ENCODE results near the gene UNC119B.

- TF ChIP-seq CTCF (conservative IDR thresholded peaks at IDR 0.05; ENCODE audit: low read depth, low read length) (no peak), EZH2 (IDR thresholded peaks at IDR 0.05; ENCODE audit: borderline replicate concordance, low read depth, low read length, poor library complexity, severe bottlenecking) (no peak)
Observed at GRCh38 chr12:120739821-120740613, 29.8 kb downstream of the UNC119B start.

Measured in A673 (cell line).